Measurements from ENCODE around the gene PRUNE2.

Gene PRUNE2

GRCh38 chr9:76846297-76846696 is 59.6 kb downstream of the PRUNE2 start:
- ATAC-seq (replicated peaks; ENCODE audit: extremely low read depth, poor library complexity, severe bottlenecking): no peak
- no peak for DNase-seq (ENCODE audit: low spot score in 2 of 2)
- Mint-ChIP-seq H3K27me3 (no peaks in the 10 kb centered on the region), H3K36me3 (ENCODE audit: insufficient read depth) (no peaks in the 10 kb centered on the region), H3K4me1 (no peaks in the 10 kb centered on the region), H3K27ac (ENCODE audit: low read depth) (no peak overlapping the region), H3K4me3 (no peak overlapping the region), H3K9me3 (no peaks in the 10 kb centered on the region)

- Mint-ChIP-seq H3K4me1 (no peaks in the 10 kb centered on the region), H3K36me3 (ENCODE audit: insufficient read depth) (no peaks in the 10 kb centered on the region), H3K4me3 (no peak overlapping the region), H3K9me3 (no peaks in the 10 kb centered on the region), H3K27me3 (no peaks in the 10 kb centered on the region), H3K27ac (ENCODE audit: low read depth) (no peak overlapping the region)
- no peak for ATAC-seq (replicated peaks; ENCODE audit: extremely low read depth, poor library complexity, severe bottlenecking)
- no peak for DNase-seq (ENCODE audit: low spot score in 2 of 2)
Observed at GRCh38 chr9:76845254-76845653, 60.7 kb downstream of the PRUNE2 start.

DNA sequence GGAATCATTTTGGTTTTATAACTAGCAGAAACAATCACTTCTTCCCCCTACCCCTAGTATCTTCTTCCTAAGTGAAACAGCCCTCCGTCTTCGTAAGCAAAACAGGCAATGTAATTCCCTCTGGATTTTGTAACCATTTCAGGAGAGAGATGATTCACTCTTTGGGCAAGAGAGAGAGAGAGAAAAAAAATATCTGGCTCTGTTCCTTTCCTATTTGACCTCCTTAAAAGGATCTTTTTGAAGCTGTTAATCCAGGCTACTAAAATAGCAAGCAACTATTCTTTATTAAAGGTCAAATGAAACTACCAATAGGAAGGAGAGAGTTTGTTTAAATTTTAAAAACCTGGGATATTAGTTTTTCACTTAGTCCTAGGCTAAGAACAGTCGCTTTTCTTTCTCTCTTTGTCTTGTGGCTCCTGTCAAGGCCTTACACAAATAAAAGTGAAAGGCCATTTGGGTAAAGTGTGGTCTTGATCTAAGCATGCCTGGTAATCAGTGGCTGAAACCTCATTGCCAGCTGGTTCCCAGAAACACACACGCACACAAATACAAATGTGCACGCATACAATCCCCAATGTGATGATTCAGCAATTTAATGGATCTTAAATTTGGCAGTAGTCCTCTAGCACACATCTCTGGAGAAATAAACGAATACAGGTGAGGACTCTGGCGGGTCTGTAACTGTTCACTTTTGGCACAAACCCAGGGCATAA is 70.2 kb downstream of the PRUNE2 start:
- Mint-ChIP-seq H3K4me3 (no peak overlapping the region), H3K4me1 (no peaks in the 10 kb centered on the region), H3K9me3 (no peaks in the 10 kb centered on the region), H3K36me3 (ENCODE audit: insufficient read depth) (no peaks in the 10 kb centered on the region), H3K27me3 (peaks cover 6% of the 10 kb centered on the region), H3K27ac (ENCODE audit: low read depth) (no peak overlapping the region)
- DNase-seq (ENCODE audit: low spot score in 2 of 2): no peak
- ATAC-seq (replicated peaks; ENCODE audit: extremely low read depth, poor library complexity, severe bottlenecking): no peak

DNA sequence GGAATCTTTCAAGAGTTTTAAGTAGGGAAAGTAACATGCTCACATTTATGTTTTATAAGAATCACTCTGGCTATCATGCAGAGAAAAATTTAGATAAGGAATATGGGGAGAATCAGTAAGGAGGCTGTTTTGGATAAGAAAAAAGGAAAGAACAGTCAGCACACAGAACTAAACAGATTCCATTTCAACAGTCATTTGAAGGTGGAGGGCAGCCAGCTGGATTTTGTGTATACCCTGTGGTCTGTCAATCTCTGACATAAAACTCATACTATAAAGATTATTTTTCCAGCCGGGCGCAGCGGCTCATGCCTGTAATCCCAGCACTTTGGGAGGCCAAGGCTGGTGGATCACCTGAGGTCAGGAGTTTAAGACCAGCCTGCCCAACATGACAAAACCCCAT is 77.5 kb downstream of the PRUNE2 start:
- H3K36me3 Mint-ChIP-seq (ENCODE audit: insufficient read depth): no peaks in the 10 kb centered on the region
- ATAC-seq (replicated peaks; ENCODE audit: extremely low read depth, poor library complexity, severe bottlenecking): no peak
- no peak for DNase-seq (ENCODE audit: low spot score in 2 of 2)
- H3K4me1 Mint-ChIP-seq: no peaks in the 10 kb centered on the region
- H3K27ac Mint-ChIP-seq (ENCODE audit: low read depth): no peak overlapping the region
- no peaks in the 10 kb centered on the region for H3K9me3 Mint-ChIP-seq
- no peak overlapping the region for H3K4me3 Mint-ChIP-seq
- peaks cover 12% of the 10 kb centered on the region for H3K27me3 Mint-ChIP-seq

DNA sequence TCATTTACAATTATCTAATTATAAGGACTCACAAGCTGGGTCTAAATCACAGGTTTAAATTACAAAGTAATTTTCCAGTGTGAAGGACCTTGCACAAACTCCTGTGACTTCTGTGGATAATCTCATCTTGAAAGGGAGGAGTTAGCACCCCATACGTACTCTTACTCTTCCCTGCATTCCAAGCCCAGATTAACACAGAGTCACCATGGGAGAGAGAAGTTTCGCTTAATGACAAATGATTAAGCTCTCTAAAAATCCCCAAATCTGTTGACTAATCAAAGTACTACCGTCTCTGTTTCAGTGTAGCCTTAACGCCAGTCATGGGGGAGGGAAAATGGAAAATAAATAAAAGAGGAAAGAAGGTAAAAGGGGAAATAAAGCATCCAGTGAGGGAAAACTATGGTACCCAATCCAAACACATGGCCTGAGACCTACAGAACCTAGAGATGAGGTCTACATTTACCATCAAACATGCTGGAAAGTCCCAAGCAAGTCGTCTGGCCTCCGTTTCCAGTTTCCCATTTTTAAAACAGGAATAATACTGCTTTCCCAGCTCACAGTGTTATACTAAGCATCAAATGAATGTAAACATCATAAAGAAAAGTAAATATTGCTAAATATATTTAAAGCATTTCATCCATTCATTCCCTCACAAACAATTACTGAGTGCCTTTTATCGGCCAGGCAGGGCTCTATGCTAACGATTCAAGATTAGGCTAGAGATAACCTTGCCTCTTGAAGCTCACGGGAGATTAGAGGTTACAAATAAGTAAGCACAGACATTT is 78.4 kb downstream of the PRUNE2 start:
- H3K4me1 Mint-ChIP-seq: no peaks in the 10 kb centered on the region
- peaks cover 16% of the 10 kb centered on the region for H3K27me3 Mint-ChIP-seq
- H3K27ac Mint-ChIP-seq (ENCODE audit: low read depth): no peak overlapping the region
- H3K9me3 Mint-ChIP-seq: no peaks in the 10 kb centered on the region
- DNase-seq (ENCODE audit: low spot score in 2 of 2) (no peak), ATAC-seq (replicated peaks; ENCODE audit: extremely low read depth, poor library complexity, severe bottlenecking) (no peak)
- H3K4me3 Mint-ChIP-seq: no peak overlapping the region
- H3K36me3 Mint-ChIP-seq (ENCODE audit: insufficient read depth): no peaks in the 10 kb centered on the region

DNA sequence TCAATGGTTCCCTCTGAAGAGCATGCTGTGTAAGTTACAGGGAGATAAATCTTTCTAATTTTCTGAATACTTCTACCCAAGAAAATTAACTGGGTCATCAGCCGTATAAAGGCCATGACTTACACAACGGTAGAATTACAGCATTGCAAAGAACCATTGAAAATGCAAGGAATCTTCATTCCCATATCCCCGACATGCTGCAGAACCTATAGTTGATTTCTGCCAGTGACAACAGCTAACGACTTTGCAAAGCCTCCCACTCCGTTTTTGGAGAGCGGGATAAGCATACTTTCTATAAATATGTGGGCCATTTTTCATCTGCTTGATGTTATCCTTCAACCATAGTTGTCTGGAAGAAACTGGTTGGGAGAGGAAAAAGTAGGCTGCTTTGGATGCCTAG is 85.5 kb downstream of the PRUNE2 start:
- ATAC-seq (replicated peaks; ENCODE audit: extremely low read depth, poor library complexity, severe bottlenecking): no peak
- Mint-ChIP-seq H3K4me1 (no peaks in the 10 kb centered on the region), H3K9me3 (no peaks in the 10 kb centered on the region), H3K27me3 (peaks cover 30% of the 10 kb centered on the region), H3K27ac (ENCODE audit: low read depth) (no peak overlapping the region), H3K36me3 (ENCODE audit: insufficient read depth) (no peaks in the 10 kb centered on the region), H3K4me3 (no peak overlapping the region)
- no peak for DNase-seq (ENCODE audit: low spot score in 2 of 2)

DNA sequence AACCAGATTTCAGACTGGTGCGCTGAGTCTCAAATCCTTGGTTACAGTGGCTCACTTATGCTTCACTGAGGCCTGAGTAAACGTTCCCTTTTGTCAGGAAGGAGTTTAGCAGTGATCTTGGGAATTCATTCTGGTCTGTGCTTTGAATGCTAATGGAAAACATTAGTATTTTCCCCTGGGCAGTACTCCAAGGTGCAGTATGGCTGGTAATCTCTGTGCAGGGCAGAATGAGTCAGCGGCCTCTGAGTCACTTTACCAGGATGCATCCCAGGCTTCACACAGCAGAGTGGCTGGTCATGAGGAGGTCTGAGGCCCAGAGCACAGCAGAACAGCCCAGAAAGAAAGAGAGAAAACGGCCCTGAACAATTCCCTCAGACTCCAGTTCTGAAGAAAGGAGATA is 87.6 kb downstream of the PRUNE2 start:
- Mint-ChIP-seq H3K9me3 (no peaks in the 10 kb centered on the region), H3K27me3 (peaks cover 47% of the 10 kb centered on the region), H3K36me3 (ENCODE audit: insufficient read depth) (no peaks in the 10 kb centered on the region), H3K4me3 (no peak overlapping the region), H3K4me1 (no peaks in the 10 kb centered on the region), H3K27ac (ENCODE audit: low read depth) (no peak overlapping the region)
- DNase-seq (ENCODE audit: low spot score in 2 of 2) (no peak), ATAC-seq (replicated peaks; ENCODE audit: extremely low read depth, poor library complexity, severe bottlenecking) (no peak)

DNA sequence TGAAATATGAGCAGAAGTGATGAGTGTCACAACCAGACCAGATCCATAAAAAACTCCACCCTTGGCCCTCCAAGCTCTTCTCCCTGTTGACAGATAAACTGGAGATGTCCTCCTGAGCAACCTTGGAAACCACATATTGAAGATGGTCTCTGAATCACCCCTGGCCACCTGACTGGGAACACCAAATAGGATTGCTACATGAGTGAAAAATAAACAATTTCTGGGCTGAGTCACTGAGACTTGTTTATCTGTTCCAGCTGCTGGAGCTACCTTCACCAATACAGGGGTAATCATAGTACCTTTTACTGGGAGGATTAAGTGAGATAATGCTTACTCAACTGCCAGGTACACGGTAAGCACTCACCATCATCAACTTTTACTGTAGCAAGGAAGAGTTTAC is 88.4 kb downstream of the PRUNE2 start:
- Mint-ChIP-seq H3K36me3 (ENCODE audit: insufficient read depth) (no peaks in the 10 kb centered on the region), H3K27ac (ENCODE audit: low read depth) (no peak overlapping the region), H3K4me1 (no peaks in the 10 kb centered on the region), H3K9me3 (no peaks in the 10 kb centered on the region), H3K27me3 (peaks cover 44% of the 10 kb centered on the region), H3K4me3 (no peak overlapping the region)
- ATAC-seq (replicated peaks; ENCODE audit: extremely low read depth, poor library complexity, severe bottlenecking) (no peak), DNase-seq (ENCODE audit: low spot score in 2 of 2) (no peak)

DNA sequence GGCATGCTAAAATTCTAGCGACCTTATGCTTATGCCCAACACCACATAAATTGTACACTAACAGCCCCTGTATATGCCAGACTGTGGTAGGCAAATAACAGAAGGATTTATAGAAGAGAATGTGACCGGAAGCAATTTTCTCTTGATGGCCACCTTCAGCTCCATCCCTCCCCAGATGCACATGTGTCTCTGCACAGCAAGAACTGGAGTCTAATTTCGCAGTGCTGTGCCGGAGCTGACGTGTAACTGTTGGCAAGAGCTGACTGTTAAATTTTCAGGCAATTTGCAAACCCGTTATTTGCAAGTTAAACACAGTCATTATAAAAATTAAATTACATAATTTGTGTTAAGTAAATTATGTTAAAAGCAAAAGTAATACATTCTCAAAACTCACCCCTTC is 93.3 kb downstream of the PRUNE2 start:
- no peak for DNase-seq (ENCODE audit: low spot score in 2 of 2)
- Mint-ChIP-seq H3K4me3 (no peak overlapping the region), H3K27me3 (peaks cover 33% of the 10 kb centered on the region), H3K4me1 (no peaks in the 10 kb centered on the region), H3K27ac (ENCODE audit: low read depth) (no peak overlapping the region), H3K9me3 (no peaks in the 10 kb centered on the region), H3K36me3 (ENCODE audit: insufficient read depth) (no peaks in the 10 kb centered on the region)
- no peak for ATAC-seq (replicated peaks; ENCODE audit: extremely low read depth, poor library complexity, severe bottlenecking)

DNA sequence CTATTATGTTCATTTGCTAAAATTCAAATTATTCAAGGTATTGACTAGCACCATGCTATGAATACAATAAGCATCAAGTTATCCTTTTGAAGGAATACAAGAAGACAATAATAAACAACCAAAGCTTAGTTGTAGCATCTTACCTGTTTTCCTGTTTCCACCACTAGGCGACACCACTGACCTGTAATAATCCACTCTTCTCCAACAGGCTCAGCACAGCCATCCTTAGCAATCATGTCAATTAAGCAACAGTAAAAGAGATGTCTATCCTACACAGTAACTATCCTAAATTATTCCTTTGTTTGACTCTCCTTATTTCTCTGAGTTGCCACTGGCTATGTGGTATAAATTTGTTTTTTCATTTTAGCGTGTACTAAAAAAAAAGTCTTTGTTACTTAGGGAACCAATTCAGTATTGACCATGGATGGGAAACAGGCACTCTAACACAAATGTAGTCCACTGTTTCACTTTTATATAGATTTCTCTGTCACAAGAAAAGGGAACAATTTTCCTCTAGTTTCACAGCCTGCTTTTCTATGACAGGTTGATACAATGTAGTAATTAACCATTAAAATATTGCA is 95.4 kb downstream of the PRUNE2 start:
- no peaks in the 10 kb centered on the region for H3K36me3 Mint-ChIP-seq (ENCODE audit: insufficient read depth)
- H3K27ac Mint-ChIP-seq (ENCODE audit: low read depth): no peak overlapping the region
- no peak for DNase-seq (ENCODE audit: low spot score in 2 of 2)
- H3K9me3 Mint-ChIP-seq: no peaks in the 10 kb centered on the region
- peaks cover 32% of the 10 kb centered on the region for H3K27me3 Mint-ChIP-seq
- H3K4me3 Mint-ChIP-seq: no peak overlapping the region
- H3K4me1 Mint-ChIP-seq: no peaks in the 10 kb centered on the region
- no peak for ATAC-seq (replicated peaks; ENCODE audit: extremely low read depth, poor library complexity, severe bottlenecking)

- peaks cover 33% of the 10 kb centered on the region for H3K27me3 Mint-ChIP-seq
- no peak overlapping the region for H3K4me3 Mint-ChIP-seq
- no peaks in the 10 kb centered on the region for H3K36me3 Mint-ChIP-seq (ENCODE audit: insufficient read depth)
- ATAC-seq (replicated peaks; ENCODE audit: extremely low read depth, poor library complexity, severe bottlenecking) (no peak), DNase-seq (ENCODE audit: low spot score in 2 of 2) (no peak)
- no peaks in the 10 kb centered on the region for H3K9me3 Mint-ChIP-seq
- no peaks in the 10 kb centered on the region for H3K4me1 Mint-ChIP-seq
- no peak overlapping the region for H3K27ac Mint-ChIP-seq (ENCODE audit: low read depth)
Observed at GRCh38 chr9:76808636-76809035, 97.3 kb downstream of the PRUNE2 start.

DNA sequence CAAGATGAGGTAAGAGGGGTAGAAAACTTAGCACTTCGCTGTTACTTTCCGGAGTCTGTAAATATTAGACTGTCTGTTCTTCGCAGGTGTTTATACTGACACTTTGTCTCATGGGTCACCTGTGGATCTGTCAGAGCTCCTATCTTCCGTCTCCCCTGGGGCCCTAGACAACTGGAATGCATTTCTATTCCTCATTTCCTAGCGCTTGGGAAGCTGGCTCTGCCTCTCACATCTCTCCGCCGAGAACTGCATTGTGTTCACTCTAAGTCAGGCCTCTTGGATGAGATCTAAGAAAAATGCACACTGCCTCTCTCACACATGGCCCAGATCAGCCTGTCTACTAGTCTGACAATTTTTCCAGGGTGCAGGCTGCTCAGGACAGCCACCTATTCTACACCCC is 102.2 kb downstream of the PRUNE2 start:
- DNase-seq (ENCODE audit: low spot score in 2 of 2): no peak
- H3K4me3 Mint-ChIP-seq: no peak overlapping the region
- peaks cover 30% of the 10 kb centered on the region for H3K27me3 Mint-ChIP-seq
- H3K27ac Mint-ChIP-seq (ENCODE audit: low read depth): no peak overlapping the region
- H3K36me3 Mint-ChIP-seq (ENCODE audit: insufficient read depth): no peaks in the 10 kb centered on the region
- ATAC-seq (replicated peaks; ENCODE audit: extremely low read depth, poor library complexity, severe bottlenecking): no peak
- no peaks in the 10 kb centered on the region for H3K9me3 Mint-ChIP-seq
- H3K4me1 Mint-ChIP-seq: no peaks in the 10 kb centered on the region

DNA sequence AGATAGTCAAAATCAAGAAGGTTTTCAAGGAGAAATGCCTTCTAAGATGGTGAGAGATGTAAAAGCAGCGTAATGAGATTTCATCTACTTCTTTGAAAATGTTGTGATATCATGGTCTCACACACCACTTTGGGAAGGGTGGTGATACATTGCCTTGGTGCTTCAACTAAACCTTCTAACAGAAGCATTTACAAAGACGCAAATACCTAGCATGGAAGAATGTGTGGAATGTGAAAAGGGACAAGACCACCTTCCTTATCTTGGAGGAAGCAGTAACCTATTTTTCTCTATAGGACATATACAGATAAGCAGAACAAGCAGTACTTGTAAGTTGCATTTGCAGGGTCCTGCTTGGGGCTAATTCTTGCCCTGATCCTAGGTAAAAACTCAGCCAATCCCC is 102.8 kb downstream of the PRUNE2 start:
- no peak for DNase-seq (ENCODE audit: low spot score in 2 of 2)
- H3K27me3 Mint-ChIP-seq: peaks cover 24% of the 10 kb centered on the region
- no peaks in the 10 kb centered on the region for H3K36me3 Mint-ChIP-seq (ENCODE audit: insufficient read depth)
- H3K27ac Mint-ChIP-seq (ENCODE audit: low read depth): no peak overlapping the region
- no peak overlapping the region for H3K4me3 Mint-ChIP-seq
- ATAC-seq (replicated peaks; ENCODE audit: extremely low read depth, poor library complexity, severe bottlenecking): no peak
- H3K4me1 Mint-ChIP-seq: no peaks in the 10 kb centered on the region
- no peaks in the 10 kb centered on the region for H3K9me3 Mint-ChIP-seq

All from central memory CD8-positive, alpha-beta T cell (primary cell).